Measurements from ENCODE around the gene ATRNL1. TPM values are rescaled to one million over a fixed set of nuclear protein-coding genes. Genes with fewer than 3 reads are reported as not detected.

The ATRNL1 gene
- total and polyA plus RNA-seq, 2 donors from 2014 or later: 2.4 to 7.1 TPM

DNA sequence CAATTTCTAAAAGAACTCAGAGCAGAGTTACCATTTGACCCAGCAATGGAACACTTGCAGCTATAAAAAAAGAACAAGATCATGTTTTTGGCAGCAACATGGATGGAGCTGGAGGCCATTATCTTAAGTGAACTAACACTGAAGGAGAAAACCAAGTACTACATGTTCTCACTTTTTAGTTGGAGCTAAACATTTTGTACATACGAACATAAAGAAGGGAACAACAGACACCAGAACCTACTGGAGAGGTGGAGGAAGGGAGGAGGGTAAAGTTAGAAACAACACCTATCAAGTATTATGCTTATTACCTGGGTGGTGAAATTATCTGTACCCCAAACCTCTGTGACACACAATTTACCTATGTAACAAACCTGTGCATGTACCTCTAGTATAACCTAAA is 329.5 kb downstream of the ATRNL1 start:
- no peak for FAIRE-seq
- H3K4me1 ChIP-seq (ENCODE audit: control insufficient read depth in 2 of 3, insufficient read depth in 2 of 3, low read depth in 1 of 3, low read length in 3 of 3): no peaks in the 10 kb centered on the region
- DNase-seq: no peak
- H3K9ac ChIP-seq (ENCODE audit: low read length in 3 of 3): no peak overlapping the region
- H3K27ac ChIP-seq (ENCODE audit: low read depth in 2 of 2, low read length in 2 of 2): no peak overlapping the region
- H3K4me3 ChIP-seq (ENCODE audit: low read length in 3 of 3): no peak overlapping the region
- TF ChIP-seq CTCF (IDR thresholded peaks at IDR 0.05; ENCODE audit: borderline replicate concordance, extremely low read depth, insufficient read depth): no peak
- no peaks in the 10 kb centered on the region for H3K27me3 ChIP-seq (ENCODE audit: control insufficient read depth, insufficient read depth, low read length)
- intact Hi-C loops (cut with DNase I): no loop called here
- no peaks in the 10 kb centered on the region for H3K9me3 ChIP-seq (ENCODE audit: control insufficient read depth in 2 of 3, insufficient read depth in 1 of 3, low read length in 3 of 3)
- no peaks in the 10 kb centered on the region for H3K36me3 ChIP-seq (ENCODE audit: control insufficient read depth in 2 of 3, insufficient read depth in 3 of 3, low read length in 3 of 3)

GRCh38 chr10:115427611-115428010 is 334.4 kb downstream of the ATRNL1 start:
- FAIRE-seq (no peak), DNase-seq (no peak)
- Histone ChIP-seq H3K9me3 (ENCODE audit: control insufficient read depth in 2 of 3, insufficient read depth in 1 of 3, low read length in 3 of 3) (no peaks in the 10 kb centered on the region), H3K27ac (ENCODE audit: low read depth in 2 of 2, low read length in 2 of 2) (no peak overlapping the region), H3K9ac (ENCODE audit: low read length in 3 of 3) (no peak overlapping the region), H3K27me3 (ENCODE audit: control insufficient read depth, insufficient read depth, low read length) (no peaks in the 10 kb centered on the region), H3K4me3 (ENCODE audit: low read length in 3 of 3) (no peak overlapping the region), H3K4me1 (ENCODE audit: control insufficient read depth in 2 of 3, insufficient read depth in 2 of 3, low read depth in 1 of 3, low read length in 3 of 3) (no peaks in the 10 kb centered on the region), H3K36me3 (ENCODE audit: control insufficient read depth in 2 of 3, insufficient read depth in 3 of 3, low read length in 3 of 3) (no peaks in the 10 kb centered on the region)
- TF ChIP-seq CTCF (IDR thresholded peaks at IDR 0.05; ENCODE audit: borderline replicate concordance, extremely low read depth, insufficient read depth): no peak
- intact Hi-C loops (cut with DNase I): no loop called here

- Histone ChIP-seq H3K27me3 (ENCODE audit: control insufficient read depth, insufficient read depth, low read length) (no peaks in the 10 kb centered on the region), H3K36me3 (ENCODE audit: control insufficient read depth in 2 of 3, insufficient read depth in 3 of 3, low read length in 3 of 3) (no peaks in the 10 kb centered on the region), H3K27ac (ENCODE audit: low read depth in 2 of 2, low read length in 2 of 2) (no peak overlapping the region), H3K9me3 (ENCODE audit: control insufficient read depth in 2 of 3, insufficient read depth in 1 of 3, low read length in 3 of 3) (no peaks in the 10 kb centered on the region), H3K4me1 (ENCODE audit: control insufficient read depth in 2 of 3, insufficient read depth in 2 of 3, low read depth in 1 of 3, low read length in 3 of 3) (no peaks in the 10 kb centered on the region), H3K9ac (ENCODE audit: low read length in 3 of 3) (no peak overlapping the region), H3K4me3 (ENCODE audit: low read length in 3 of 3) (no peak overlapping the region)
- DNase-seq (peak in 2 of 5 donors; percentile 46), FAIRE-seq (peak; percentile 8)
- TF ChIP-seq CTCF (IDR thresholded peaks at IDR 0.05; ENCODE audit: borderline replicate concordance, extremely low read depth, insufficient read depth): no peak
- intact Hi-C loops (cut with DNase I): no loop called here
Measured at GRCh38 chr10:115432188-115432819, 339.1 kb downstream of the ATRNL1 start.

DNA sequence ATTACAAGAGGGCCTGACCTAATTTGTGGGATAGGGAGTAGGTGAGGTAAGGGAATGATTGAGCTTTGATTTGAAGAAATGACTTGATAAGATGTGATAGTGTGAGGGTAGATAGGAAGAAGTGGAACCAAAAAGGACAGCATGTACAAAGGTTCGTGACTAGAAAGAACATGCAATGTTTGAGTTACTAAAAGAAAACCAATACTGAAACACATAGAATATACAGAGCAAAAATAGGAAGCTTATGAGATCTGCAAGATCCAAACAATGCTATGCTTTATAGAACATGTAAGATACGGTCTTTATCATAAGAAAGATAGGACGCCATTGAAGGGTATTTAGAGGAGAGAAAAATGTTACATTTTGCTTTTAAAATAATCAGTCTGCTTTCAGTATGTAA is 343.8 kb downstream of the ATRNL1 start:
- no peak overlapping the region for H3K9ac ChIP-seq (ENCODE audit: low read length in 3 of 3)
- H3K27me3 ChIP-seq (ENCODE audit: control insufficient read depth, insufficient read depth, low read length): no peaks in the 10 kb centered on the region
- no peaks in the 10 kb centered on the region for H3K9me3 ChIP-seq (ENCODE audit: control insufficient read depth in 2 of 3, insufficient read depth in 1 of 3, low read length in 3 of 3)
- DNase-seq (no peak), FAIRE-seq (no peak)
- H3K36me3 ChIP-seq (ENCODE audit: control insufficient read depth in 2 of 3, insufficient read depth in 3 of 3, low read length in 3 of 3): no peaks in the 10 kb centered on the region
- no peaks in the 10 kb centered on the region for H3K4me1 ChIP-seq (ENCODE audit: control insufficient read depth in 2 of 3, insufficient read depth in 2 of 3, low read depth in 1 of 3, low read length in 3 of 3)
- intact Hi-C loops (cut with DNase I): no loop called here
- H3K4me3 ChIP-seq (ENCODE audit: low read length in 3 of 3): no peak overlapping the region
- no peak for TF ChIP-seq CTCF (IDR thresholded peaks at IDR 0.05; ENCODE audit: borderline replicate concordance, extremely low read depth, insufficient read depth)
- no peak overlapping the region for H3K27ac ChIP-seq (ENCODE audit: low read depth in 2 of 2, low read length in 2 of 2)

Measured in kidney (tissue), 14 donors.